Neuronal stem cell (in vitro differentiated cells): ENCODE data around the gene LRRTM4.

ENCODE experiments used
- DNase-seq: peaks from one replicate; pipeline ENCODE4 v3.0.0-alpha.2; 2013; ENCODE audit warnings: low spot score
- H2AFZ ChIP-seq: one replicate; pipeline ENCODE4 v1.6.1; 2013; ENCODE audit warnings: mild to moderate bottlenecking, low read length, inconsistent platforms
- H2AK5ac ChIP-seq: 2 replicates; pipeline ENCODE4 v1.6.1; 2013; ENCODE audit warnings: low read depth, mild to moderate bottlenecking, inconsistent platforms, low read length, moderate library complexity, mixed read lengths
- H2BK120ac ChIP-seq: 2 replicates; pipeline ENCODE4 v1.6.1; 2013; ENCODE audit warnings: low read depth, mild to moderate bottlenecking, inconsistent platforms, low read length, moderate library complexity, mixed read lengths
- H2BK12ac ChIP-seq: one replicate; pipeline ENCODE4 v1.6.1; 2013; ENCODE audit warnings: low read length, inconsistent platforms
- H2BK15ac ChIP-seq: 2 replicates; pipeline ENCODE4 v1.6.1; 2013; ENCODE audit warnings: mild to moderate bottlenecking, low read length, inconsistent platforms, mixed read lengths
- H2BK5ac ChIP-seq: one replicate; pipeline ENCODE4 v1.6.1; 2013; ENCODE audit warnings: inconsistent platforms, mild to moderate bottlenecking, low read length, moderate library complexity
- H3K14ac ChIP-seq: one replicate; pipeline ENCODE4 v1.6.1; 2013; ENCODE audit warnings: low read length, inconsistent platforms
- H3K18ac ChIP-seq: 2 replicates; pipeline ENCODE4 v1.6.1; 2013; ENCODE audit warnings: low read length, inconsistent platforms
- H3K23ac ChIP-seq: 2 replicates; pipeline ENCODE4 v1.6.1; 2013; ENCODE audit warnings: low read depth, mild to moderate bottlenecking, mixed read lengths, low read length, inconsistent platforms; ENCODE audit not compliant: poor library complexity
- H3K27ac ChIP-seq: replicated peaks from 3 replicates; pipeline ENCODE4 v1.5.1; 2013; ENCODE audit warnings: low read length, inconsistent platforms
- H3K27me3 ChIP-seq, 3 experiments: 2 replicates each; pipeline ENCODE4 v1.6.1; 2013; ENCODE audit warnings: low read length in 3 of 3, mild to moderate bottlenecking in 2 of 3, inconsistent platforms in 1 of 3, low read depth in 1 of 3, mixed read lengths in 1 of 3, moderate library complexity in 1 of 3; ENCODE audit not compliant: control insufficient read depth in 3 of 3, insufficient read depth in 3 of 3
- H3K36me3 ChIP-seq, 2 donors: replicated peaks in 1 of 2; 2 replicates each; pipeline ENCODE4 v1.6.1; 2013; ENCODE audit warnings: low read length in 2 of 2; ENCODE audit not compliant: control insufficient read depth in 2 of 2, insufficient read depth in 2 of 2
- H3K4ac ChIP-seq: 2 replicates; pipeline ENCODE4 v1.6.1; 2013; ENCODE audit warnings: inconsistent platforms, mild to moderate bottlenecking, low read length, moderate library complexity
- H3K4me1 ChIP-seq, 2 donors: 1 replicate in 1 of 2; 2 replicates in 1 of 2; pipeline ENCODE4 v1.6.1; 2013; ENCODE audit warnings: low read length in 2 of 2, low read depth in 1 of 2; ENCODE audit not compliant: control insufficient read depth in 2 of 2, insufficient read depth in 1 of 2
- H3K4me2 ChIP-seq: one replicate; pipeline ENCODE4 v1.6.1; 2013; ENCODE audit warnings: mild to moderate bottlenecking, low read length, inconsistent platforms; ENCODE audit not compliant: insufficient read depth, poor library complexity, severe bottlenecking
- H3K4me3 ChIP-seq, 2 donors: 2 replicates each; pipeline ENCODE4 v1.5.1; 2013; ENCODE audit warnings: low read length in 2 of 2, mild to moderate bottlenecking in 2 of 2, inconsistent platforms in 1 of 2, moderate library complexity in 1 of 2
- H3K79me1 ChIP-seq: one replicate; pipeline ENCODE4 v1.6.1; 2013; ENCODE audit warnings: low read depth, mild to moderate bottlenecking, inconsistent platforms, low read length, moderate library complexity
- H3K9ac ChIP-seq: one replicate; pipeline ENCODE4 v1.6.1; 2013; ENCODE audit warnings: mild to moderate bottlenecking, low read depth, low read length, inconsistent platforms; ENCODE audit not compliant: poor library complexity
- H3K9me3 ChIP-seq, 2 donors: replicated peaks in 1 of 2; 2 replicates each; pipeline versions ENCODE3 to v1.6.1; 2013; ENCODE audit warnings: low read length in 2 of 2, mild to moderate bottlenecking in 2 of 2, inconsistent platforms in 1 of 2, low read depth in 1 of 2, mixed read lengths in 1 of 2, moderate library complexity in 1 of 2; ENCODE audit not compliant: control insufficient read depth in 2 of 2, insufficient read depth in 1 of 2
- H4K8ac ChIP-seq: one replicate; pipeline ENCODE4 v1.6.1; 2013; ENCODE audit warnings: low read depth, mild to moderate bottlenecking, inconsistent platforms, low read length, moderate library complexity
- H4K91ac ChIP-seq: one replicate; pipeline ENCODE4 v1.6.1; 2013; ENCODE audit warnings: low read length, low read depth, mild to moderate bottlenecking, inconsistent platforms; ENCODE audit not compliant: poor library complexity
- WGBS, 2 donors: extraction: QIAGEN DNeasy Blood & Tissue Kit; methylation state at CpG; one replicate each; pipeline ENCODE4 v1.1.7; 2013; ENCODE audit warnings: missing lambda C conversion rate in 2 of 2, mixed read lengths in 1 of 2; ENCODE audit not compliant: insufficient read length in 2 of 2, insufficient replicate concordance in 1 of 2; ENCODE audit errors: extremely low coverage in 2 of 2; 5-methylcytosine and 5-hydroxymethylcytosine counted together

Gene LRRTM4

DNA sequence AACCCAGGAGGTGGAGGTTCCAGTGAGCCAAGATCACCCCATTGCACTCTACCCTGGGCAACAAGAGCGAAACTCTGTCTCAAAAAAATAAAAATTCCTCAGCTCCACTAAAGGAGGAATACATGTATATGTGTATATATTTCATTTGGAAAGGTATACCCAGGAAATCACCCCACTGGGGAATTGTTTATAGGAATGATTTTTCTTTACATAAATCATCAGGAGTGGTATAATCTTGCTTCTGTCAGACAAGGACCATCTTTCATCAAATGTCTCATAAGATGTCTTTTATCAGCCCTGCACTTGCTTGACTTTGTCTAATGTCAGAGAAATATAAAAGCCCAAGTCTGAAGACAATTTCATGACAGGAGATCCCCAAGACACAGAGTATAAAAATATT is 709.1 kb downstream of the LRRTM4 start:
- H3K4me2 ChIP-seq, result no peak overlapping the region
- no peak overlapping the region for H2AK5ac ChIP-seq
- H3K27ac ChIP-seq, result no peak overlapping the region
- DNase-seq, result no peak
- H3K79me1 ChIP-seq, result no peaks in the 10 kb centered on the region
- H4K91ac ChIP-seq, result no peak overlapping the region
- no peak overlapping the region for H2BK12ac ChIP-seq
- H2BK120ac ChIP-seq, result no peak overlapping the region
- H3K23ac ChIP-seq, result no peak overlapping the region
- H3K9ac ChIP-seq, result no peak overlapping the region
- H3K14ac ChIP-seq, result no peak overlapping the region
- WGBS, 2 donors, result no CpG with 5 or more reads among the region's 1 CpG
- H3K27me3 ChIP-seq, result no peaks in the 10 kb centered on the region
- peaks cover 0 to 2% of the 10 kb centered on the region in 2 donors for H3K4me1 ChIP-seq
- H3K18ac ChIP-seq, result no peak overlapping the region
- H3K4me3 ChIP-seq, result no peak overlapping the region
- H2AFZ ChIP-seq, result no peak overlapping the region
- no peak overlapping the region for H4K8ac ChIP-seq
- H3K36me3 ChIP-seq, result no peaks in the 10 kb centered on the region
- H2BK5ac ChIP-seq, result no peak overlapping the region
- no peaks in the 10 kb centered on the region for H3K9me3 ChIP-seq
- H2BK15ac ChIP-seq, result no peak overlapping the region
- H3K4ac ChIP-seq, result no peak overlapping the region

- no peak for DNase-seq
- Histone ChIP-seq H3K18ac (no peak overlapping the region), H3K36me3 (no peaks in the 10 kb centered on the region), H2BK5ac (no peak overlapping the region), H3K9me3 (no peaks in the 10 kb centered on the region), H4K91ac (no peak overlapping the region), H3K23ac (no peak overlapping the region), H2BK120ac (no peak overlapping the region), H2BK12ac (no peak overlapping the region), H2BK15ac (no peak overlapping the region), H2AFZ (no peak overlapping the region), H3K14ac (no peak overlapping the region), H3K27ac (no peak overlapping the region), H2AK5ac (no peak overlapping the region), H3K4ac (no peak overlapping the region), H3K27me3 (no peaks in the 10 kb centered on the region), H3K4me1 (peaks cover 0 to 2% of the 10 kb centered on the region in 2 donors), H3K4me2 (no peak overlapping the region), H3K9ac (no peak overlapping the region), H3K4me3 (no peak overlapping the region), H4K8ac (no peak overlapping the region), H3K79me1 (no peaks in the 10 kb centered on the region)
These were observed 710.0 kb downstream of the LRRTM4 start for GRCh38 chr2:76812156-76812555.

DNA sequence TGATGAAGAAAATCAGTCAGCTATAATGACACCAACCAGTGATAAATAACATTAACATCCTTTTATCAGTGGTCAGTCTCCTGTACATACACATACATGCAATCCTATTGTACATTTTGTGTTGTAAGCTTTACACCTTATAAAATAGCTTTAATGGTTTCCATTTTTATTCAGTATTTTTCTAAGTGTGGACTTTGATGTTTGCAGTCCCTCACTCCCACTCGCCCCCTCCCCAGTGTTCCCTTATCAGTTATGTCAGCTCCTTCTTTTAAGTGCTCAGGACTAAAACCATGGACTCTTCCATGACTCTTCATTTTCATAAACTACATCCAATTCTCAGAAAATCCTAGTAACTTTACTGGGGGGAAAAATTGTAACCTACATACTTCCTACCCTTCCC is 713.0 kb downstream of the LRRTM4 start:
- Histone ChIP-seq H3K4ac (no peak overlapping the region), H3K18ac (no peak overlapping the region), H3K36me3 (no peaks in the 10 kb centered on the region), H3K27ac (no peak overlapping the region), H3K4me2 (no peak overlapping the region), H3K4me1 (peaks cover 0 to 2% of the 10 kb centered on the region in 2 donors), H3K23ac (no peak overlapping the region), H2BK12ac (no peak overlapping the region), H2AFZ (no peak overlapping the region), H4K8ac (no peak overlapping the region), H3K4me3 (no peak overlapping the region), H3K27me3 (no peaks in the 10 kb centered on the region), H3K79me1 (no peaks in the 10 kb centered on the region), H2BK5ac (no peak overlapping the region), H3K9ac (no peak overlapping the region), H2BK15ac (no peak overlapping the region), H2BK120ac (no peak overlapping the region), H3K14ac (no peak overlapping the region), H4K91ac (no peak overlapping the region), H3K9me3 (no peaks in the 10 kb centered on the region), H2AK5ac (no peak overlapping the region)
- DNase-seq, result no peak
- WGBS, 2 donors, result no CpG with 5 or more reads among the region's 1 CpG

DNA sequence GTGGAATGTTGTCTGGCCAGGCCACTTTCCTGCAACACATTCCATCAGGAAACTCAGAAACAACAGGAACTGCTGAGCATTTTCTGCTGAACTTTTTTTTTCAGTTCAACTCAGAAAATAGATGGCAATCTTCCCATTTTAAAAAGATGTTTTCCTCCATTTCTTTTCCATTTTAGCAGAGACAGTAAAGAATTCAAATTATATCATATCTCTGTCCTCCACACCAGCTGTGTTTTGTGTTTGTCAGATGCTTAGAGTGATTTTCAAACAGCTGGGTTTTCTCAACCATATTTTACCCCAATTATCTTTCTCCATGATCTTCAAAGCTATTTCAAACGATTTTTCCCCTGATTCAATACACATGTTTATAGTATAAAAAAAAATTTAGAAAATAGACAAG is 713.4 kb downstream of the LRRTM4 start:
- Histone ChIP-seq H3K4me2 (no peak overlapping the region), H2BK12ac (no peak overlapping the region), H3K9ac (no peak overlapping the region), H3K4me3 (no peak overlapping the region), H2BK5ac (no peak overlapping the region), H3K9me3 (no peaks in the 10 kb centered on the region), H3K4ac (no peak overlapping the region), H3K18ac (no peak overlapping the region), H2AFZ (no peak overlapping the region), H3K23ac (no peak overlapping the region), H2BK15ac (no peak overlapping the region), H4K8ac (no peak overlapping the region), H3K27me3 (no peaks in the 10 kb centered on the region), H4K91ac (no peak overlapping the region), H3K36me3 (no peaks in the 10 kb centered on the region), H3K14ac (no peak overlapping the region), H3K4me1 (peaks cover 0 to 2% of the 10 kb centered on the region in 2 donors), H3K79me1 (no peaks in the 10 kb centered on the region), H2BK120ac (no peak overlapping the region), H2AK5ac (no peak overlapping the region), H3K27ac (no peak overlapping the region)
- WGBS, 2 donors, result no CpG with 5 or more reads among the region's 1 CpG
- DNase-seq, result no peak
